ENCODE results near the gene LYZL6.

The LYZL6 gene

GRCh38 chr17:35943537-35943936 is at the start of gene LYZL6:
Gene LYZL6, minus strand, starts transcription at chr17:35943713. Its CDS starts 4,357 bp downstream, at chr17:35939356.
- Histone ChIP-seq H3K4me3 (ENCODE audit: low read length in 2 of 2) (no peak within 1 kb of the TSS), H3K9me3 (ENCODE audit: control insufficient read depth in 2 of 2, low read length in 2 of 2) (no peaks in the 10 kb centered on the region), H3K4me1 (ENCODE audit: control insufficient read depth in 2 of 2, insufficient read depth in 2 of 2, low read length in 2 of 2) (peaks cover 0 to 5% of the 10 kb centered on the region in 2 donors), H3K9ac (ENCODE audit: low read depth in 1 of 2, low read length in 2 of 2) (no peak within 1 kb of the TSS), H3K27me3 (ENCODE audit: control insufficient read depth in 2 of 2, insufficient read depth in 2 of 2, low read length in 2 of 2) (no peaks in the 10 kb centered on the region), H3K36me3 (ENCODE audit: control insufficient read depth in 2 of 2, insufficient read depth in 2 of 2, low read length in 2 of 2) (no peaks in the 10 kb centered on the region), H3K27ac (ENCODE audit: low read depth in 2 of 2, low read length in 2 of 2) (no peak within 1 kb of the TSS)

- H3K9me3 ChIP-seq (ENCODE audit: control insufficient read depth in 2 of 2, low read length in 2 of 2): no peaks in the 10 kb centered on the region
- H3K36me3 ChIP-seq (ENCODE audit: control insufficient read depth in 2 of 2, insufficient read depth in 2 of 2, low read length in 2 of 2): peaks cover 2 to 29% of the 10 kb centered on the region in 2 donors
- no peak overlapping the region for H3K4me3 ChIP-seq (ENCODE audit: low read length in 2 of 2)
- H3K27ac ChIP-seq (ENCODE audit: low read depth in 2 of 2, low read length in 2 of 2): no peak overlapping the region
- no peak overlapping the region for H3K9ac ChIP-seq (ENCODE audit: low read depth in 1 of 2, low read length in 2 of 2)
- H3K27me3 ChIP-seq (ENCODE audit: control insufficient read depth in 2 of 2, insufficient read depth in 2 of 2, low read length in 2 of 2): no peaks in the 10 kb centered on the region
- no peaks in the 10 kb centered on the region for H3K4me1 ChIP-seq (ENCODE audit: control insufficient read depth in 2 of 2, insufficient read depth in 2 of 2, low read length in 2 of 2)
Measured at GRCh38 chr17:35991075-35991474, 47.6 kb upstream of the LYZL6 start.

- Histone ChIP-seq H3K9me3 (ENCODE audit: control insufficient read depth in 2 of 2, low read length in 2 of 2) (no peaks in the 10 kb centered on the region), H3K4me1 (ENCODE audit: control insufficient read depth in 2 of 2, insufficient read depth in 2 of 2, low read length in 2 of 2) (no peaks in the 10 kb centered on the region), H3K27ac (ENCODE audit: low read depth in 2 of 2, low read length in 2 of 2) (peak overlapping the region in 1 of 2 donors; percentile 16), H3K36me3 (ENCODE audit: control insufficient read depth in 2 of 2, insufficient read depth in 2 of 2, low read length in 2 of 2) (peaks cover 2 to 24% of the 10 kb centered on the region in 2 donors), H3K27me3 (ENCODE audit: control insufficient read depth in 2 of 2, insufficient read depth in 2 of 2, low read length in 2 of 2) (no peaks in the 10 kb centered on the region), H3K9ac (ENCODE audit: low read depth in 1 of 2, low read length in 2 of 2) (no peak overlapping the region), H3K4me3 (ENCODE audit: low read length in 2 of 2) (no peak overlapping the region)
Measured at GRCh38 chr17:35988164-35988563, 44.7 kb upstream of the LYZL6 start.

- H3K4me3 ChIP-seq (ENCODE audit: low read length in 2 of 2): no peak within 1 kb of the TSS
- no peaks in the 10 kb centered on the region for H3K27me3 ChIP-seq (ENCODE audit: control insufficient read depth in 2 of 2, insufficient read depth in 2 of 2, low read length in 2 of 2)
- peaks cover 2 to 17% of the 10 kb centered on the region in 2 donors for H3K36me3 ChIP-seq (ENCODE audit: control insufficient read depth in 2 of 2, insufficient read depth in 2 of 2, low read length in 2 of 2)
- no peak within 1 kb of the TSS for H3K9ac ChIP-seq (ENCODE audit: low read depth in 1 of 2, low read length in 2 of 2)
- no peaks in the 10 kb centered on the region for H3K9me3 ChIP-seq (ENCODE audit: control insufficient read depth in 2 of 2, low read length in 2 of 2)
- peaks cover 0 to 3% of the 10 kb centered on the region in 2 donors for H3K4me1 ChIP-seq (ENCODE audit: control insufficient read depth in 2 of 2, insufficient read depth in 2 of 2, low read length in 2 of 2)
- H3K27ac ChIP-seq (ENCODE audit: low read depth in 2 of 2, low read length in 2 of 2): no peak within 1 kb of the TSS
Measured at GRCh38 chr17:35986643-35987042, 43.1 kb upstream of the LYZL6 start, which contains the start of gene CCL14. Gene CCL14, minus strand, starts transcription at chr17:35986729. Its CDS starts 80 bp downstream, at chr17:35986649.

GRCh38 chr17:35984140-35984539 is 40.6 kb upstream of the LYZL6 start:
- Histone ChIP-seq H3K4me3 (ENCODE audit: low read length in 2 of 2) (no peak overlapping the region), H3K36me3 (ENCODE audit: control insufficient read depth in 2 of 2, insufficient read depth in 2 of 2, low read length in 2 of 2) (peaks cover 0 to 15% of the 10 kb centered on the region in 2 donors), H3K9me3 (ENCODE audit: control insufficient read depth in 2 of 2, low read length in 2 of 2) (no peaks in the 10 kb centered on the region), H3K4me1 (ENCODE audit: control insufficient read depth in 2 of 2, insufficient read depth in 2 of 2, low read length in 2 of 2) (peaks cover 0 to 4% of the 10 kb centered on the region in 2 donors), H3K9ac (ENCODE audit: low read depth in 1 of 2, low read length in 2 of 2) (no peak overlapping the region), H3K27me3 (ENCODE audit: control insufficient read depth in 2 of 2, insufficient read depth in 2 of 2, low read length in 2 of 2) (no peaks in the 10 kb centered on the region), H3K27ac (ENCODE audit: low read depth in 2 of 2, low read length in 2 of 2) (no peak overlapping the region)

- H3K4me1 ChIP-seq (ENCODE audit: control insufficient read depth in 2 of 2, insufficient read depth in 2 of 2, low read length in 2 of 2): peaks cover 0 to 4% of the 10 kb centered on the region in 2 donors
- H3K4me3 ChIP-seq (ENCODE audit: low read length in 2 of 2): no peak overlapping the region
- no peak overlapping the region for H3K9ac ChIP-seq (ENCODE audit: low read depth in 1 of 2, low read length in 2 of 2)
- H3K27ac ChIP-seq (ENCODE audit: low read depth in 2 of 2, low read length in 2 of 2): no peak overlapping the region
- no peaks in the 10 kb centered on the region for H3K9me3 ChIP-seq (ENCODE audit: control insufficient read depth in 2 of 2, low read length in 2 of 2)
- no peaks in the 10 kb centered on the region for H3K27me3 ChIP-seq (ENCODE audit: control insufficient read depth in 2 of 2, insufficient read depth in 2 of 2, low read length in 2 of 2)
- peaks cover 0 to 6% of the 10 kb centered on the region in 2 donors for H3K36me3 ChIP-seq (ENCODE audit: control insufficient read depth in 2 of 2, insufficient read depth in 2 of 2, low read length in 2 of 2)
Measured at GRCh38 chr17:35982409-35983191, 39.1 kb upstream of the LYZL6 start.

- H3K27ac ChIP-seq (ENCODE audit: low read depth in 2 of 2, low read length in 2 of 2): no peak overlapping the region
- H3K4me3 ChIP-seq (ENCODE audit: low read length in 2 of 2): no peak overlapping the region
- H3K9me3 ChIP-seq (ENCODE audit: control insufficient read depth in 2 of 2, low read length in 2 of 2): no peaks in the 10 kb centered on the region
- no peaks in the 10 kb centered on the region for H3K27me3 ChIP-seq (ENCODE audit: control insufficient read depth in 2 of 2, insufficient read depth in 2 of 2, low read length in 2 of 2)
- H3K9ac ChIP-seq (ENCODE audit: low read depth in 1 of 2, low read length in 2 of 2): no peak overlapping the region
- H3K4me1 ChIP-seq (ENCODE audit: control insufficient read depth in 2 of 2, insufficient read depth in 2 of 2, low read length in 2 of 2): peaks cover 0 to 4% of the 10 kb centered on the region in 2 donors
- H3K36me3 ChIP-seq (ENCODE audit: control insufficient read depth in 2 of 2, insufficient read depth in 2 of 2, low read length in 2 of 2): peaks cover 0 to 4% of the 10 kb centered on the region in 2 donors
Measured at GRCh38 chr17:35981908-35982330, 38.4 kb upstream of the LYZL6 start.

- Histone ChIP-seq H3K27ac (ENCODE audit: low read depth in 2 of 2, low read length in 2 of 2) (no peak within 1 kb of the TSS), H3K4me3 (ENCODE audit: low read length in 2 of 2) (no peak within 1 kb of the TSS), H3K27me3 (ENCODE audit: control insufficient read depth in 2 of 2, insufficient read depth in 2 of 2, low read length in 2 of 2) (no peaks in the 10 kb centered on the region), H3K4me1 (ENCODE audit: control insufficient read depth in 2 of 2, insufficient read depth in 2 of 2, low read length in 2 of 2) (peaks cover 0 to 4% of the 10 kb centered on the region in 2 donors), H3K36me3 (ENCODE audit: control insufficient read depth in 2 of 2, insufficient read depth in 2 of 2, low read length in 2 of 2) (peaks cover 0 to 2% of the 10 kb centered on the region in 2 donors), H3K9ac (ENCODE audit: low read depth in 1 of 2, low read length in 2 of 2) (no peak within 1 kb of the TSS), H3K9me3 (ENCODE audit: control insufficient read depth in 2 of 2, low read length in 2 of 2) (no peaks in the 10 kb centered on the region)
Measured at GRCh38 chr17:35981246-35981645, 37.7 kb upstream of the LYZL6 start, which contains the start of gene CCL16. Gene CCL16, minus strand, starts transcription at chr17:35981497. Its CDS starts 77 bp downstream, at chr17:35981420.

- peaks cover 4 to 13% of the 10 kb centered on the region in 2 donors for H3K4me1 ChIP-seq (ENCODE audit: control insufficient read depth in 2 of 2, insufficient read depth in 2 of 2, low read length in 2 of 2)
- H3K27ac ChIP-seq (ENCODE audit: low read depth in 2 of 2, low read length in 2 of 2): no peak overlapping the region
- H3K4me3 ChIP-seq (ENCODE audit: low read length in 2 of 2): no peak overlapping the region
- H3K36me3 ChIP-seq (ENCODE audit: control insufficient read depth in 2 of 2, insufficient read depth in 2 of 2, low read length in 2 of 2): no peaks in the 10 kb centered on the region
- H3K9me3 ChIP-seq (ENCODE audit: control insufficient read depth in 2 of 2, low read length in 2 of 2): no peaks in the 10 kb centered on the region
- H3K9ac ChIP-seq (ENCODE audit: low read depth in 1 of 2, low read length in 2 of 2): no peak overlapping the region
- H3K27me3 ChIP-seq (ENCODE audit: control insufficient read depth in 2 of 2, insufficient read depth in 2 of 2, low read length in 2 of 2): no peaks in the 10 kb centered on the region
Measured at GRCh38 chr17:35978346-35978745, 34.8 kb upstream of the LYZL6 start.

GRCh38 chr17:35977509-35977908 is 34.0 kb upstream of the LYZL6 start:
- Histone ChIP-seq H3K27me3 (ENCODE audit: control insufficient read depth in 2 of 2, insufficient read depth in 2 of 2, low read length in 2 of 2) (no peaks in the 10 kb centered on the region), H3K9ac (ENCODE audit: low read depth in 1 of 2, low read length in 2 of 2) (no peak overlapping the region), H3K36me3 (ENCODE audit: control insufficient read depth in 2 of 2, insufficient read depth in 2 of 2, low read length in 2 of 2) (no peaks in the 10 kb centered on the region), H3K27ac (ENCODE audit: low read depth in 2 of 2, low read length in 2 of 2) (no peak overlapping the region), H3K9me3 (ENCODE audit: control insufficient read depth in 2 of 2, low read length in 2 of 2) (no peaks in the 10 kb centered on the region), H3K4me1 (ENCODE audit: control insufficient read depth in 2 of 2, insufficient read depth in 2 of 2, low read length in 2 of 2) (peaks cover 4 to 19% of the 10 kb centered on the region in 2 donors), H3K4me3 (ENCODE audit: low read length in 2 of 2) (no peak overlapping the region)
